H9 (cell line): ENCODE results near the gene DCPS. TPM values are rescaled to one million over a fixed set of nuclear protein-coding genes. Genes with fewer than 3 reads are reported as not detected.
A peak's percentile ranks its signal among the peaks of the same experiment; 100 is the strongest.

Experiments
- DNase-seq: peaks from one replicate; pipeline ENCODE4 v3.0.0-alpha.2; 2017
- H2AFZ ChIP-seq: one replicate; pipeline ENCODE4 v1.6.1; 2013; ENCODE audit warnings: mild to moderate bottlenecking, low read length, control low read depth, moderate library complexity
- H2AK5ac ChIP-seq: 2 replicates; pipeline ENCODE4 v1.6.1; 2013; ENCODE audit warnings: low read length, control low read depth, mixed read lengths; ENCODE audit not compliant: insufficient read length
- H2BK120ac ChIP-seq: one replicate; pipeline ENCODE4 v1.6.1; 2013; ENCODE audit warnings: low read depth, mild to moderate bottlenecking, low read length, control low read depth, inconsistent platforms; ENCODE audit not compliant: poor library complexity, severe bottlenecking
- H2BK12ac ChIP-seq: 2 replicates; pipeline ENCODE4 v1.6.1; 2013; ENCODE audit warnings: low read length, control low read depth, mixed read lengths, low read depth; ENCODE audit not compliant: insufficient read length
- H2BK15ac ChIP-seq: 2 replicates; pipeline ENCODE4 v1.6.1; 2013; ENCODE audit warnings: low read depth, low read length, control low read depth
- H2BK20ac ChIP-seq: one replicate; pipeline ENCODE4 v1.6.1; 2013; ENCODE audit warnings: low read depth, mild to moderate bottlenecking, low read length, control low read depth, inconsistent platforms; ENCODE audit not compliant: poor library complexity, severe bottlenecking
- H2BK5ac ChIP-seq: 2 replicates; pipeline ENCODE4 v1.6.1; 2013; ENCODE audit warnings: low read length, control low read depth, mixed read lengths; ENCODE audit not compliant: insufficient read length
- H3K14ac ChIP-seq: 2 replicates; pipeline ENCODE4 v1.6.1; 2013; ENCODE audit warnings: low read length, control low read depth; ENCODE audit not compliant: insufficient read depth
- H3K18ac ChIP-seq: 2 replicates; pipeline ENCODE4 v1.6.1; 2013; ENCODE audit warnings: low read depth, mild to moderate bottlenecking, mixed read lengths, low read length, control low read depth; ENCODE audit not compliant: insufficient read length
- H3K23ac ChIP-seq: 2 replicates; pipeline ENCODE4 v1.6.1; 2013; ENCODE audit warnings: low read length, control low read depth, mixed read lengths, low read depth; ENCODE audit not compliant: insufficient read length
- H3K23me2 ChIP-seq: 2 replicates; pipeline ENCODE4 v1.6.1; 2013; ENCODE audit warnings: low read depth, mild to moderate bottlenecking, mixed read lengths, low read length, control low read depth; ENCODE audit not compliant: insufficient read length, poor library complexity, severe bottlenecking
- H3K27ac ChIP-seq: 2 replicates; pipeline ENCODE4 v1.5.1; 2013; ENCODE audit warnings: low read length, control low read depth, mixed read lengths, low read depth; ENCODE audit not compliant: insufficient read length
- H3K27me3 ChIP-seq: 2 replicates; pipeline ENCODE4 v1.6.1; 2013; ENCODE audit warnings: low read length, control low read depth, inconsistent platforms; ENCODE audit not compliant: insufficient read depth
- H3K4ac ChIP-seq: 2 replicates; pipeline ENCODE4 v1.6.1; 2013; ENCODE audit warnings: low read depth, mild to moderate bottlenecking, control low read depth, inconsistent platforms, low read length, moderate library complexity
- H3K4me1 ChIP-seq: 2 replicates; pipeline ENCODE4 v1.6.1; 2013; ENCODE audit warnings: low read length, control low read depth, inconsistent platforms; ENCODE audit not compliant: insufficient read depth
- H3K4me2 ChIP-seq: 2 replicates; pipeline ENCODE4 v1.6.1; 2013; ENCODE audit warnings: low read length, control low read depth, mixed read lengths; ENCODE audit not compliant: insufficient read length, insufficient read depth
- H3K56ac ChIP-seq: 2 replicates; pipeline ENCODE4 v1.6.1; 2013; ENCODE audit warnings: low read depth, mild to moderate bottlenecking, mixed read lengths, low read length, control low read depth; ENCODE audit not compliant: insufficient read length
- H3K79me1 ChIP-seq: 2 replicates; pipeline ENCODE4 v1.6.1; 2013; ENCODE audit warnings: low read depth, mild to moderate bottlenecking, moderate library complexity, low read length, control low read depth, inconsistent platforms; ENCODE audit not compliant: insufficient read depth, poor library complexity, severe bottlenecking
- H3K79me2 ChIP-seq: 2 replicates; pipeline ENCODE4 v1.6.1; 2013; ENCODE audit warnings: low read length, control low read depth, inconsistent platforms; ENCODE audit not compliant: insufficient read depth
- H3K9ac ChIP-seq: 2 replicates; pipeline ENCODE4 v1.6.1; 2013; ENCODE audit warnings: low read length, control low read depth, mixed read lengths; ENCODE audit not compliant: insufficient read length; ENCODE audit errors: extremely low read depth
- H3K9me3 ChIP-seq: one replicate; pipeline ENCODE4 v1.6.1; 2013; ENCODE audit warnings: low read depth, low read length, inconsistent platforms; ENCODE audit not compliant: control insufficient read depth
- H3T11ph ChIP-seq: one replicate; pipeline ENCODE4 v1.6.1; 2013; ENCODE audit warnings: mild to moderate bottlenecking, low read length, control low read depth, inconsistent platforms
- H4K20me1 ChIP-seq: one replicate; pipeline ENCODE4 v1.6.1; 2013; ENCODE audit not compliant: control insufficient read depth, insufficient read length, insufficient read depth
- H4K5ac ChIP-seq: 2 replicates; pipeline ENCODE4 v1.6.1; 2013; ENCODE audit warnings: low read depth, mild to moderate bottlenecking, mixed read lengths, low read length, control low read depth; ENCODE audit not compliant: insufficient read length
- H4K8ac ChIP-seq: replicated peaks from 2 replicates; pipeline ENCODE4 v1.6.1; 2013; ENCODE audit warnings: low read length, control low read depth, mixed read lengths, low read depth; ENCODE audit not compliant: insufficient read length
- H4K91ac ChIP-seq: 2 replicates; pipeline ENCODE4 v1.6.1; 2013; ENCODE audit warnings: low read depth, mild to moderate bottlenecking, moderate library complexity, mixed read lengths, low read length, control low read depth; ENCODE audit not compliant: insufficient read length
- H3K27ac Mint-ChIP-seq, 3 experiments: 2 replicates in 2 of 3; 3 replicates in 1 of 3; pipeline ENCODE4 v1.8.0; 2020 to 2021; ENCODE audit warnings: mixed read lengths in 3 of 3, mild to moderate bottlenecking in 1 of 3, moderate library complexity in 1 of 3
- H3K27me3 Mint-ChIP-seq: 2 replicates; pipeline ENCODE4 v1.8.0; 2021; ENCODE audit warnings: low read depth, mild to moderate bottlenecking, moderate library complexity, mixed read lengths
- H3K36me3 Mint-ChIP-seq, 3 experiments: 2 replicates in 2 of 3; 3 replicates in 1 of 3; pipeline ENCODE4 v1.8.0; 2020 to 2021; ENCODE audit warnings: low read depth in 3 of 3, mixed read lengths in 3 of 3; ENCODE audit not compliant: insufficient read depth in 1 of 3
- H3K4me1 Mint-ChIP-seq, 2 experiments: 2 replicates each; pipeline ENCODE4 v1.8.0; 2020; ENCODE audit warnings: mixed read lengths in 2 of 2
- H3K4me3 Mint-ChIP-seq, 2 experiments: 2 replicates in 1 of 2; 3 replicates in 1 of 2; pipeline ENCODE4 v1.8.0; 2020 to 2021; ENCODE audit warnings: mild to moderate bottlenecking in 2 of 2, mixed read lengths in 2 of 2, moderate library complexity in 1 of 2
- H3K9me3 Mint-ChIP-seq, 2 experiments: 2 replicates in 1 of 2; 3 replicates in 1 of 2; pipeline ENCODE4 v1.8.0; 2020; ENCODE audit warnings: mild to moderate bottlenecking in 2 of 2, mixed read lengths in 2 of 2, moderate library complexity in 1 of 2
- CTCF ChIP-seq: fragments of 200-600 bp; sonication (generic); conservative IDR thresholded peaks from 3 replicates; pipeline ENCODE4 v1.8.0; 2021; ENCODE audit warnings: antibody characterized with exemption, mild to moderate bottlenecking
- WGBS: extraction: QIAGEN DNeasy Blood & Tissue Kit; methylation state at CpG from one replicate; pipeline ENCODE4 v1.1.7; 2013; ENCODE audit warnings: missing lambda C conversion rate, low lambda C conversion rate, mixed read lengths; ENCODE audit not compliant: insufficient read length; ENCODE audit errors: extremely low coverage; 5-methylcytosine and 5-hydroxymethylcytosine counted together
- total RNA-seq: library from RNA; stranded (reverse); gene quantifications from 2 replicates; pipeline ENCODE4 v1.2.1, GENCODE V29; 2021

Gene DCPS
- total RNA-seq, 1 experiment from 2014 or later = 27.7 TPM

- H2AFZ ChIP-seq = no peak overlapping the region
- H3K9me3 ChIP-seq = no peaks in the 10 kb centered on the region
- no peak overlapping the region for H3K4me3 Mint-ChIP-seq
- H3K27me3 Mint-ChIP-seq = no peaks in the 10 kb centered on the region; the same call in 1 of the 2 replicates
- no peak overlapping the region for H2BK5ac ChIP-seq
- peak overlapping the region in 1 of 3 experiments; percentile 84; a peak in 1 of 7 replicates for H3K27ac Mint-ChIP-seq
- no peak overlapping the region for H4K8ac ChIP-seq
- no peaks in the 10 kb centered on the region for H3K4me1 Mint-ChIP-seq
- no peak overlapping the region for H3K23ac ChIP-seq
- no peak overlapping the region for H2AK5ac ChIP-seq
- no peaks in the 10 kb centered on the region for H3K23me2 ChIP-seq
- H3K4me1 ChIP-seq = no peaks in the 10 kb centered on the region
- no peak overlapping the region for H3K56ac ChIP-seq
- no CpG with 5 or more reads among the region's 9 CpGs for WGBS
- no peak overlapping the region for H3K18ac ChIP-seq
- DNase-seq = no peak
- no peaks in the 10 kb centered on the region for H3K79me2 ChIP-seq
- H3K4ac ChIP-seq = no peak overlapping the region
- H3K9me3 Mint-ChIP-seq = no peaks in the 10 kb centered on the region
- H3K79me1 ChIP-seq = no peaks in the 10 kb centered on the region
- H3K27me3 ChIP-seq = no peaks in the 10 kb centered on the region
- H3K9ac ChIP-seq = no peak overlapping the region
- H3K14ac ChIP-seq = no peak overlapping the region
- no peak overlapping the region for H2BK12ac ChIP-seq
- no peak overlapping the region for H4K5ac ChIP-seq
- H3K36me3 Mint-ChIP-seq = peaks cover 9 to 23% (median 22%) of the 10 kb centered on the region in 3 experiments; a peak in 6 of 7 replicates
- no peak overlapping the region for H2BK15ac ChIP-seq
- no peak overlapping the region for H4K91ac ChIP-seq
- H2BK120ac ChIP-seq = no peak overlapping the region
- H3T11ph ChIP-seq = no peak overlapping the region
- H4K20me1 ChIP-seq = peaks cover 2% of the 10 kb centered on the region
- H2BK20ac ChIP-seq = no peak overlapping the region
- no peak for TF ChIP-seq CTCF
- no peak overlapping the region for H3K4me2 ChIP-seq
- no peak overlapping the region for H3K27ac ChIP-seq
These were observed 14.9 kb downstream of the DCPS start for GRCh38 chr11:126318574-126319373.
